Measurements from ENCODE around the gene ENOX2. TPM values are rescaled to one million over a fixed set of nuclear protein-coding genes. Genes with fewer than 3 reads are reported as not detected.

ENOX2 gene
- total RNA-seq, 1 donor from 2014 or later = 25.2 TPM

DNA sequence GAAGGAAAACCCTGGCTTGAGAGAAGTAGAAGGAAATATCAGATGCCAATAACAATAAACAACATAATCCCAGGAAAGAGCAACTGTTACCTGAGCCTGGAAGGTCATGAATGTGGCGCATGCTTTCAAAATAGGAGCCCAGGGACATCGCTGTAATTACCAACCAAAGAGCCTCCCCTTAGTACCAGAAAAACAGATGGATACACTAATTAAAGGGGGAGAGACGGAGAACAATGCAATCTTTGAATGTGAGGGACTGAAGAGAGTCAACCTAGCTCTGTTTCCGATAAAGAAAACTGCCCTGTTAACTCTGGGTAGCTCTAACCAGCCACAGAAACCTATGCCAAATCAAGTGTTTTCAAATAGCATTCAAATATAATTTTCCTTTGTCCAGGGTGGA, 161.4 kb downstream of the ENOX2 start:
- Mint-ChIP-seq H3K27me3 (peaks cover 3% of the 10 kb centered on the region), H3K27ac (no peak overlapping the region), H3K4me1 (ENCODE audit: unreplicated experiment) (peaks cover 12% of the 10 kb centered on the region), H3K4me3 (no peak overlapping the region), H3K9me3 (no peaks in the 10 kb centered on the region), H3K36me3 (peaks cover 4% of the 10 kb centered on the region)
- no peak for DNase-seq (ENCODE audit: extremely low spot score, unreplicated experiment)
- TF ChIP-seq, protein P1, sequence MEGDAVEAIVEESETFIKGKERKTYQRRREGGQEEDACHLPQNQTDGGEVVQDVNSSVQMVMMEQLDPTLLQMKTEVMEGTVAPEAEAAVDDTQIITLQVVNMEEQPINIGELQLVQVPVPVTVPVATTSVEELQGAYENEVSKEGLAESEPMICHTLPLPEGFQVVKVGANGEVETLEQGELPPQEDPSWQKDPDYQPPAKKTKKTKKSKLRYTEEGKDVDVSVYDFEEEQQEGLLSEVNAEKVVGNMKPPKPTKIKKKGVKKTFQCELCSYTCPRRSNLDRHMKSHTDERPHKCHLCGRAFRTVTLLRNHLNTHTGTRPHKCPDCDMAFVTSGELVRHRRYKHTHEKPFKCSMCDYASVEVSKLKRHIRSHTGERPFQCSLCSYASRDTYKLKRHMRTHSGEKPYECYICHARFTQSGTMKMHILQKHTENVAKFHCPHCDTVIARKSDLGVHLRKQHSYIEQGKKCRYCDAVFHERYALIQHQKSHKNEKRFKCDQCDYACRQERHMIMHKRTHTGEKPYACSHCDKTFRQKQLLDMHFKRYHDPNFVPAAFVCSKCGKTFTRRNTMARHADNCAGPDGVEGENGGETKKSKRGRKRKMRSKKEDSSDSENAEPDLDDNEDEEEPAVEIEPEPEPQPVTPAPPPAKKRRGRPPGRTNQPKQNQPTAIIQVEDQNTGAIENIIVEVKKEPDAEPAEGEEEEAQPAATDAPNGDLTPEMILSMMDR (conservative IDR thresholded peaks at IDR 0.05) = no peak

DNA sequence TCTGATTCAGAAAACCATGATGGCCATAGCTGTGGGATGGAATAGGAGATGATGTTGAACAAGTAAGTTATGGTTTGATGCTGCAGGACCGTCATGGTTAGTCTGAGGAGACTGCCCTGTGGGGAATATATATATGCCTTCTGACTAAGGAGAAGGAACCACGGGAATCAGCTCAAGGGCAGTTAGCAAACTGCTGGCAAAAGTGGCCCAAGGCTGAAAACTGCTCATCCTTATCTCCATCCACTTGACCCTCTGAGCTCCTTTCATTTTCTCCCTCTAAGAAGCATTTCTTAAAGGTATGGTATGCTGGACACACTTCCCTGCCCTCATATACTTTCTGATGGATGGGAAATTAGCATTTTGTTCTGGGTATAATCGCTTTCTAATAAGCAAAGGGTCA, 161.9 kb downstream of the ENOX2 start:
- DNase-seq (ENCODE audit: extremely low spot score, unreplicated experiment) = no peak
- no peak overlapping the region for H3K4me3 Mint-ChIP-seq
- no peak overlapping the region for H3K27ac Mint-ChIP-seq
- H3K27me3 Mint-ChIP-seq = peaks cover 3% of the 10 kb centered on the region
- no peaks in the 10 kb centered on the region for H3K9me3 Mint-ChIP-seq
- H3K36me3 Mint-ChIP-seq = peaks cover 4% of the 10 kb centered on the region
- peaks cover 12% of the 10 kb centered on the region for H3K4me1 Mint-ChIP-seq (ENCODE audit: unreplicated experiment)
- TF ChIP-seq, protein P1 (conservative IDR thresholded peaks at IDR 0.05) = no peak

DNA sequence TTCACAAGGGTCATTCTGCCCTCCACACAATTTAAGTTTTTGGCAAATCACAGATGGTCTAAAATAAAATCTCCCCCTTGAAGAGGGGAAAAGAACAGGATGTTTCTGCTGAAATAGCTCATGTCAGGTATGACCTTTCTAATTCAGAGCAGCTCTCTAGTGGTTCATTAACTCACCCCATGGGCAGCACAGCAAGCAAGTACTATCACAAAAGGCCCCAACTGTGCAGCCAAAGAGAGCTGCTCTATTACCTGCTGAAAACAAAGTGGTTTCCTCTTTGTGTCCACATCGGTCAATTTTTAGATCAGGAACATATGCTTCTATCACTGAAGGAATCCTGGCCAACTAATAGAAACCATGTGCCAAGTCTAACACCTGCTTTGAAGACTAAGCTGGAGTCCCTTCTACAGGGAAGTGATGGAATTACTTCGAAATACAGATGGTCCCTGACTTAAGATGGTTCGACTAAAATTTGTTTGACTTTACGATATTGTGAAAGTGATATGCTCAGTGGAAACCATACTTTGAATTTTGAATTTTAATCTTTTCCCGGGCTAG, 164.3 kb downstream of the ENOX2 start:
- Mint-ChIP-seq H3K4me3 (no peak overlapping the region), H3K27me3 (peaks cover 3% of the 10 kb centered on the region), H3K9me3 (no peaks in the 10 kb centered on the region), H3K27ac (no peak overlapping the region), H3K36me3 (peaks cover 4% of the 10 kb centered on the region), H3K4me1 (ENCODE audit: unreplicated experiment) (peaks cover 12% of the 10 kb centered on the region)
- TF ChIP-seq, protein P1 (conservative IDR thresholded peaks at IDR 0.05) = no peak
- DNase-seq (ENCODE audit: extremely low spot score, unreplicated experiment) = no peak

DNA sequence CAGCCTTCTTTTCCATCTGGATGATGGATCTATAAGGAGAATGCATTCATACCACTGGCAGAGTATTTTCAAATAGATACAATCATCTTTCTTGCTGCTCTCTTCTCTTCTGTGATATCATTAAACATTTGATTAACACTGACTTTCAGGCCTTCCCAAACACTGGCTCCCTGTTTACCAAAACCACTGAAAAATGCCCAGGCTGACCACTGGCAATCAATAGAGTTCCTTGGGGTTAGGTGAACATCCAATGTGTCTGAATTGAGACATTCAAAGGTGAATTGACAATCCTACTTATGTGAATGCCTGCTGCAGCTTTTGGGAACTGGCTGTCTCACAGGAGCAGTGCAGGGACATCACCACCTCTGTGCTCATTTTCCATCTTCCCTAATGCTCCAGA, 168.3 kb downstream of the ENOX2 start:
- no peaks in the 10 kb centered on the region for H3K27me3 Mint-ChIP-seq
- peaks cover 5% of the 10 kb centered on the region for H3K4me1 Mint-ChIP-seq (ENCODE audit: unreplicated experiment)
- no peak overlapping the region for H3K27ac Mint-ChIP-seq
- H3K36me3 Mint-ChIP-seq = peaks cover 10% of the 10 kb centered on the region
- H3K4me3 Mint-ChIP-seq = no peak overlapping the region
- TF ChIP-seq, protein P1 (conservative IDR thresholded peaks at IDR 0.05) = no peak
- no peak for DNase-seq (ENCODE audit: extremely low spot score, unreplicated experiment)
- H3K9me3 Mint-ChIP-seq = peaks cover 7% of the 10 kb centered on the region

DNA sequence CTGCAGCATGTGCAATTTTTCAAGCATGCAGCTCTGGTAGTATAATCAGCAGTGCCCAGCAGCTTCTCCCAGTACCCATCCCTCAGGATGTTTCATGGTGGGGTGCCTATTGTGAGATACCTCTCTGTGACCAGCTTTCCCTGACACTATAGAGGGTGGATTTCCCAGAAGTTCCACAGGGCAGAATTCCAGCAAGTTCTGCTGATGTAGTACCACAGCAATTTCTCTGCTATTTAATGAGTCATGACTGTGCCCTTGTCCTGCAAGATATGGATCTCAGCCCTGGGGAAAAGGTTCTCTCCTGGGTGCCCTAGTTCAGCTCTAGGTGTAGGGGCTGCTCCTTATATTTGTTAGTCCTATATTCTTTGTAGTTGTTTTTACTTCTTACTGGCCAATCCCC, 174.8 kb downstream of the ENOX2 start:
- Mint-ChIP-seq H3K27me3 (no peaks in the 10 kb centered on the region), H3K4me3 (no peak overlapping the region), H3K27ac (no peak overlapping the region), H3K36me3 (peaks cover 23% of the 10 kb centered on the region), H3K9me3 (peaks cover 7% of the 10 kb centered on the region), H3K4me1 (ENCODE audit: unreplicated experiment) (peaks cover 5% of the 10 kb centered on the region)
- TF ChIP-seq, protein P1 (conservative IDR thresholded peaks at IDR 0.05) = no peak
- DNase-seq (ENCODE audit: extremely low spot score, unreplicated experiment) = no peak

DNA sequence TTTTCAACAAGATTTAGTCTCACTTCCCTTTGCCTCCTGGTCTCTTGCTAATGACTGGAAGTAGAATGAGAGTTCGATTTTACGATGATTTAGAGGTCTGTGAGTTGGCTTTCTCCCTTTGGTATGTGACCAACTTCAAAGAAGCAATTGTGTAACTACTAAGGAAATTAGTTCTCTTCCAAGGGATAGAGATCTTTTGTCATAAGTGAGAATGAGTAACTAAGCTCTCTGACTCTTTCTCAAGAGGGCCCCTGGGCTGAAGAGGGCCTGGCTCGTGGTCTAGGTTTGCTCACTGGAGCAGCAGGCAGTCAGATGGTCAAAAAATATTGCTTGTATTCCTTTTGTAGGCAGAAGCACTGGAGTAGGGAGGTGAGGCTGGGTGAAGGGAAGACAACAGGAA, 176.3 kb downstream of the ENOX2 start:
- TF ChIP-seq, protein P1 (conservative IDR thresholded peaks at IDR 0.05) = no peak
- H3K9me3 Mint-ChIP-seq = peaks cover 6% of the 10 kb centered on the region

More for the DNA sequence above, 176.3 kb downstream of the ENOX2 start:
- no peaks in the 10 kb centered on the region for H3K27me3 Mint-ChIP-seq
- H3K4me3 Mint-ChIP-seq = no peak overlapping the region
- no peak overlapping the region for H3K27ac Mint-ChIP-seq
- peaks cover 5% of the 10 kb centered on the region for H3K4me1 Mint-ChIP-seq (ENCODE audit: unreplicated experiment)
- peaks cover 21% of the 10 kb centered on the region for H3K36me3 Mint-ChIP-seq
- no peak for DNase-seq (ENCODE audit: extremely low spot score, unreplicated experiment)

Measured in type B pancreatic cell (in vitro differentiated cells).